SH-SY5Y (cell line): ENCODE data around the gene DOCK2.

Experiments
- GATA2 ChIP-seq: IDR thresholded peaks from 2 replicates; pipeline ENCODE4 v1.6.1; 2011; ENCODE audit warnings: mild to moderate bottlenecking, low read depth, low read length
- GATA3 ChIP-seq: IDR thresholded peaks from 2 replicates; pipeline ENCODE4 v1.6.1; 2011; ENCODE audit warnings: low read depth, mild to moderate bottlenecking, low read length, moderate library complexity

DNA sequence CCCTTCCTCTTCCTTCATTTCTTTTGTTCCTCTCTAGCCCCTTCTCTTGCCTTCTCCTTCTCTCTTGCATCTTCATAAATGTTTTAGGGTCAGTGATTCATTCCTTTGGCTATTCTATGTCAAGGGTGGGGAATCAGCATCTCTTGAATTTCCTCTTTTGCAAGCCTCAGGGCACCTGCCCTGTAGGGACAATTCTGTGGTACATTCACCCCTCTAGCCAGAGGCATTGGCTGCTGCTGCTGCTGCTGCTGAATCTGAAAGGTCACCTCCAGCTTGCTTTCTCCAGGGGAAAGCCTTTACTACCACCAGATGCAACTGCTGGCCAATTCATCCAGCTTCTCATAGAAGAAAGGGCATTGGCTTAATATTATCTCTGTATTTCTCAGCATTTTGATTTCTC, 255.9 kb downstream of the DOCK2 start:
- TF ChIP-seq GATA2 = no peak
- no peak for TF ChIP-seq GATA3
